A549 (cell line): ENCODE data around the gene TAS2R8.

Source experiments
- HOXA7 ChIP-seq: fragments of 250-450 bp; sonication (Bioruptor Pico); IDR thresholded peaks from 2 replicates; pipeline ENCODE4 v1.5.0; 2020; ENCODE audit warnings: mild to moderate bottlenecking, moderate library complexity
- RFX5 ChIP-seq: fragments of 450-650 bp; IDR thresholded peaks from 2 replicates; pipeline ENCODE4 v1.7.1; 2014; ENCODE audit warnings: antibody characterized with exemption, mild to moderate bottlenecking, moderate library complexity

GRCh38 chr12:10794222-10794621, 12.9 kb downstream of the TAS2R8 start:
- TF ChIP-seq HOXA7 (CRISPR knock-in tag) (no peak), RFX5 (no peak)
